Measurements from ENCODE around the gene WDFY3.

DNA sequence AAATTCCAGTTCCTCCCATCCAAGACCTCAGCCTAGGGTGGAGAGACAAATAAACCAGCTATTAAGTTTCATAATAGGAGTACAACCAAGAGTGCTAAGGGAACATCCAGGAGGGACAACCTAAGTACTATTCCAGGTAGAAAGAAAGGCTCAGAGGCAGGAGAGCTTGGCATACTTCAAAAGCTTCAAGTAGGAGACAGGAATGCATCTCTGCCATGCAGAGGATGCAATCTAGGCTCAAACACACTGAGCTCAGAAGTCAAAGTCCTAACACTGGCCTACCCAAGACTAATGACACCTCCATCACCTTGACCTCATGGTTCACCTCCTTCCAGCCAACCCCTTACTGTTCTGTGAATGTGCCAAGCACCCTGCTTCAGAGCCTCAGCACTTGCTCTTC, 8.1 kb downstream of the WDFY3 start:
- TF ChIP-seq, protein P1, sequence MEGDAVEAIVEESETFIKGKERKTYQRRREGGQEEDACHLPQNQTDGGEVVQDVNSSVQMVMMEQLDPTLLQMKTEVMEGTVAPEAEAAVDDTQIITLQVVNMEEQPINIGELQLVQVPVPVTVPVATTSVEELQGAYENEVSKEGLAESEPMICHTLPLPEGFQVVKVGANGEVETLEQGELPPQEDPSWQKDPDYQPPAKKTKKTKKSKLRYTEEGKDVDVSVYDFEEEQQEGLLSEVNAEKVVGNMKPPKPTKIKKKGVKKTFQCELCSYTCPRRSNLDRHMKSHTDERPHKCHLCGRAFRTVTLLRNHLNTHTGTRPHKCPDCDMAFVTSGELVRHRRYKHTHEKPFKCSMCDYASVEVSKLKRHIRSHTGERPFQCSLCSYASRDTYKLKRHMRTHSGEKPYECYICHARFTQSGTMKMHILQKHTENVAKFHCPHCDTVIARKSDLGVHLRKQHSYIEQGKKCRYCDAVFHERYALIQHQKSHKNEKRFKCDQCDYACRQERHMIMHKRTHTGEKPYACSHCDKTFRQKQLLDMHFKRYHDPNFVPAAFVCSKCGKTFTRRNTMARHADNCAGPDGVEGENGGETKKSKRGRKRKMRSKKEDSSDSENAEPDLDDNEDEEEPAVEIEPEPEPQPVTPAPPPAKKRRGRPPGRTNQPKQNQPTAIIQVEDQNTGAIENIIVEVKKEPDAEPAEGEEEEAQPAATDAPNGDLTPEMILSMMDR (IDR thresholded peaks at IDR 0.05), result no peak
- TF ChIP-seq POLR2A (IDR thresholded peaks at IDR 0.05), result no peak
